ENCODE results near the gene SP6.

Gene SP6

GRCh38 chr17:47853616-47854015 lies 2.7 kb upstream of the SP6 start:
- DNase-seq (ENCODE audit: low spot score): no peak

GRCh38 chr17:47852113-47852949 lies 1.4 kb upstream of the SP6 start:
- no peak for DNase-seq (ENCODE audit: low spot score)

GRCh38 chr17:47851764-47852112 lies 775 bp upstream of the SP6 start:
- DNase-seq (ENCODE audit: low spot score): no peak

- no peak for DNase-seq (ENCODE audit: low spot score)
Measured at GRCh38 chr17:47850373-47850691, 631 bp downstream of the SP6 start.

GRCh38 chr17:47848198-47848513 lies 2.8 kb downstream of the SP6 start:
- no peak for DNase-seq (ENCODE audit: low spot score)

- DNase-seq (ENCODE audit: low spot score): peak; percentile 80
Measured at GRCh38 chr17:47847341-47848197, 3.4 kb downstream of the SP6 start.

- DNase-seq (ENCODE audit: low spot score): no peak
Measured at GRCh38 chr17:47846716-47847340, 4.1 kb downstream of the SP6 start.

- no peak for DNase-seq (ENCODE audit: low spot score)
Measured at GRCh38 chr17:47845716-47846075, 5.3 kb downstream of the SP6 start.

GRCh38 chr17:47844814-47845715 lies 5.9 kb downstream of the SP6 start:
- peak; percentile 81 for DNase-seq (ENCODE audit: low spot score)

- no peak for DNase-seq (ENCODE audit: low spot score)
Measured at GRCh38 chr17:47844227-47844626, 6.7 kb downstream of the SP6 start.

- no peak for DNase-seq (ENCODE audit: low spot score)
Measured at GRCh38 chr17:47843391-47843730, 7.6 kb downstream of the SP6 start.

- no peak for DNase-seq (ENCODE audit: low spot score)
Measured at GRCh38 chr17:47841488-47842291, 9.3 kb downstream of the SP6 start.

GRCh38 chr17:47840742-47841487 lies 10.0 kb downstream of the SP6 start, which contains the start of gene SCRN2:
SCRN2 (minus strand) TSS chr17:47841273; CDS start chr17:47840843, 430 bp downstream.
- DNase-seq (ENCODE audit: low spot score): peak; percentile 97

GRCh38 chr17:47840001-47840741 lies 10.8 kb downstream of the SP6 start:
- no peak for DNase-seq (ENCODE audit: low spot score)

GRCh38 chr17:47839071-47839470 lies 11.9 kb downstream of the SP6 start:
- DNase-seq (ENCODE audit: low spot score): no peak

GRCh38 chr17:47838636-47839035 lies 12.3 kb downstream of the SP6 start:
- DNase-seq (ENCODE audit: low spot score): no peak

GRCh38 chr17:47837401-47838039 lies 13.4 kb downstream of the SP6 start:
- DNase-seq (ENCODE audit: low spot score): no peak

- no peak for DNase-seq (ENCODE audit: low spot score)
Measured at GRCh38 chr17:47836601-47837000, 14.4 kb downstream of the SP6 start.

- no peak for DNase-seq (ENCODE audit: low spot score)
Measured at GRCh38 chr17:47834756-47835155, 16.2 kb downstream of the SP6 start.
